Activated CD8-positive, alpha-beta memory T cell treated with anti-CD3 and anti-CD28 coated beads, Interleukin-2, amount 10 ng/mL, durations not matched to agents 7 days and 5 days (primary cell): ENCODE data around the gene ZNF451. TPM values are rescaled to one million over a fixed set of nuclear protein-coding genes. Genes with fewer than 3 reads are reported as not detected.

Experiments
- ATAC-seq: fragments of 150-1000 bp; cut with Tn5 transposase; one replicate; pipeline ENCODE4 v1.10.0; 2021; ENCODE audit warnings: moderate library complexity
- CTCF ChIA-PET: fragments of 350-600 bp; sonication (Branson Sonifier 250); formaldehyde crosslinking; loops from one replicate; lab custom pipeline; 2021; ENCODE audit warnings: antibody characterized with exemption; lab: Charles Lee
- DNase-seq: peaks from one replicate; pipeline ENCODE4 v3.0.0-alpha.2; 2020
- H3K27ac Mint-ChIP-seq: one replicate; pipeline ENCODE4 v1.8.0; 2021; ENCODE audit warnings: mild to moderate bottlenecking, mixed read lengths
- H3K27me3 Mint-ChIP-seq: one replicate; pipeline ENCODE4 v1.8.0; 2021; ENCODE audit warnings: mixed read lengths
- H3K36me3 Mint-ChIP-seq: one replicate; pipeline ENCODE4 v1.8.0; 2021; ENCODE audit warnings: mild to moderate bottlenecking, mixed read lengths
- H3K4me1 Mint-ChIP-seq: one replicate; pipeline ENCODE4 v1.8.0; 2021; ENCODE audit warnings: mixed read lengths
- H3K4me3 Mint-ChIP-seq: one replicate; pipeline ENCODE4 v1.8.0; 2021; ENCODE audit warnings: mild to moderate bottlenecking, moderate library complexity, mixed read lengths
- H3K9me3 Mint-ChIP-seq: one replicate; pipeline ENCODE4 v1.8.0; 2022; ENCODE audit warnings: low read depth, mixed read lengths
- total RNA-seq, 2 experiments: library from RNA; stranded (reverse); gene quantifications; one replicate each; pipeline ENCODE4 v1.2.3, GENCODE V29; 2021

Gene ZNF451
- total RNA-seq, 2 experiments from 2014 or later = 64.9 to 68.7 TPM

DNA sequence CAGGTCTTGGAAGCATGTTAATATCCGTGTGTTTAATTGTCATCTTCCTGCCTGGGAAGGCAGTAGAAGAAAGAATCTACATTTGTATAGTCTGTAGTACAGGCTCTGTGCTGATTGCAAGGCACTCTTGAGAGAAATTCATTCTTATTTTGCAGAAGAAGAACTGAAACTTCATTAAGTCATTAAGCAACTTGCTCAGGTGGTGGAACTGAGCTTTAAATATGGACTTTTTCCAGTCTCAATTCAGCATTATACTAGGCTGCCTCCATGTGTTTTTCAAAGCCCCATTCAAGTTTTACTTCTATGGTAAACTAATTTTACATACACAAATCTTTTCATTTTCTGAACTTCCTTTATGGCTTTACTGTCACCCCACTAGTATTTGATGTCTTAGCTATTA lies 18.7 kb downstream of the ZNF451 start:
- no peak for DNase-seq
- CTCF ChIA-PET = no interaction called here
- no peaks in the 10 kb centered on the region for H3K27me3 Mint-ChIP-seq
- no peak for ATAC-seq
- H3K27ac Mint-ChIP-seq = no peak overlapping the region
- peaks cover 36% of the 10 kb centered on the region for H3K36me3 Mint-ChIP-seq
- no peak overlapping the region for H3K4me3 Mint-ChIP-seq
- peaks cover 26% of the 10 kb centered on the region for H3K4me1 Mint-ChIP-seq
- no peaks in the 10 kb centered on the region for H3K9me3 Mint-ChIP-seq

DNA sequence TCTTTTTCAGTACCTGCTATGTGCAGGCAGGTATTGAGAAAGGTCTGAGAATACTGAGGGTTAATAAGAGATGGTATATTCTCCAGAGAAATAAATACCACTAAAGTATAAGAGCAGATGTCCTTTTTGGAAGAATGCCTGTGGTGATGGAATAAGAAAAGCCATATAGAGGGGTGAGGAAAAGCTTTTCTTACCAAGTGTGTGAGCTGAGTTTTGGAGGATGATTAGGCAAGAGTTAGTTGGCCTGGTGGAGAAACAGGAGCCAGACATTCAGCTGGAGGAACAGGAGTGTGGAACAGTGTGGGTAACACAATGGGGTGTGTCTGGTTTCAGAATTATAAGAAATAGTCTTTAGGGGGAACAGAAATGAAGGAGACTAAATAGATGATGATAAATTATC lies 19.9 kb downstream of the ZNF451 start:
- ATAC-seq = no peak
- no peak overlapping the region for H3K4me3 Mint-ChIP-seq

DNA sequence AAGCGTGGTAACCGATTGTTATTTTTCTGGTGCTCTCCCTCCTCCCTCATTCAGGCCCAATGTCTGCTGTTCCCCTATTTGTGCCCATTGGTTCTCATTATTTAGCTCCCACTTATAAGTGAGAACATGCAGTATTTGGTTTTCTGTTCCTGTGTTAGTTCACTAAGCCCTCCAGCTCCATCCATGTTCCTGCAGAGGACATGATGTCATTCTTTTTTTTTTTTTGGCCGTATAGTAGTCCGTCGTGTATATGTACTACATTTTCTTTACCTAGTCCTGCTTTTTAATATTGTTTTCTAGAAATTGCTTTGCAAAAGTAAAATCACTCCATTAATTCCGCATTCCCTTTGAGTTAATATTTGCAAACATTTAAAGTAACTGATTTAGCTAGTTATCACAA lies 23.1 kb downstream of the ZNF451 start:
- H3K36me3 Mint-ChIP-seq = peaks cover 25% of the 10 kb centered on the region
- H3K4me3 Mint-ChIP-seq = no peak overlapping the region
- H3K4me1 Mint-ChIP-seq = peaks cover 20% of the 10 kb centered on the region
- CTCF ChIA-PET = no interaction called here
- ATAC-seq (no peak), DNase-seq (no peak)
- no peaks in the 10 kb centered on the region for H3K9me3 Mint-ChIP-seq
- H3K27me3 Mint-ChIP-seq = no peaks in the 10 kb centered on the region
- no peak overlapping the region for H3K27ac Mint-ChIP-seq

More for the DNA sequence above, 19.9 kb downstream of the ZNF451 start:
- peaks cover 31% of the 10 kb centered on the region for H3K36me3 Mint-ChIP-seq
- H3K27me3 Mint-ChIP-seq = no peaks in the 10 kb centered on the region
- no peaks in the 10 kb centered on the region for H3K9me3 Mint-ChIP-seq
- DNase-seq = no peak
- H3K4me1 Mint-ChIP-seq = peaks cover 23% of the 10 kb centered on the region
- no peak overlapping the region for H3K27ac Mint-ChIP-seq
- CTCF ChIA-PET = no interaction called here

DNA sequence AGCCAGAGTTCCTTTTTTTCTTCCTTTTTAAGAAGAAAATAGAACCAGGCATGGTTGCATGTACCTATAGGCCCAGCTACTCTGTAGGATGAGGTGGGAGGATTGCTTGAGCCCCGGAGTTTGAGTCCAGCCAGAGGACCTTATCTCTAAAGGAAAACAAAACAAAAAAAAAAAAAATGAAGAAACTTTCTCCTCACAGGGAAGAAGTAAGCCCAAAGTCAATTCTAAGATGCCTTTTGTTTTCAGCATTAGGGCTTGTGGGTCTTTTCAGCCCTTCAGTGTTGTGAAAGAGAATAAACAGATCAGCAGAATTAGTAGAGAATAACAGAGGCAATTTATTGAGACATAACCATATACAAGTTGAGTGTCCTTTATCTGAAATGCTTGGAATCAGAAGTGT lies 26.8 kb downstream of the ZNF451 start:
- Mint-ChIP-seq H3K9me3 (peaks cover 3% of the 10 kb centered on the region), H3K27me3 (no peaks in the 10 kb centered on the region), H3K4me1 (no peaks in the 10 kb centered on the region), H3K27ac (no peak overlapping the region), H3K4me3 (no peak overlapping the region), H3K36me3 (peaks cover 34% of the 10 kb centered on the region)
- CTCF ChIA-PET = no interaction called here
- ATAC-seq (no peak), DNase-seq (no peak)

DNA sequence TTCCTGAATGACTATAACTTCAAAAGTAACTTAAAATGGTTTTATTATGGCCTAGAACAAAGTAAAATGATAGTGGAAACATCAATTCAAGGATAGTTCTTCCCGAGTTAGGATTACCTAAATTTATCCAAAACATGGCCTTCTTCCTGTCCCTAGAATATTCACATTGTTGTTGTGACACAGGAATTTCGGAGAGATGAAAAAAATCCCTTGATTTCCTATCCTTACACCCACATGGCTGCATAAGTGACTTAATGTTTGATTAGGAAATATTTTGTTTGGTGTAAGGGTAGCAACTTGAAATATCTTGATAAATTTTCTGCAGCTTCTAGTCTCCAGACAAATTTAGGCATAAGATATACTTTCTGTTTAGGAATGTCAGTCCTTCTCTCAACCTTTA lies 27.8 kb downstream of the ZNF451 start:
- Mint-ChIP-seq H3K4me1 (no peaks in the 10 kb centered on the region), H3K27me3 (no peaks in the 10 kb centered on the region), H3K27ac (no peak overlapping the region), H3K4me3 (no peak overlapping the region), H3K36me3 (peaks cover 44% of the 10 kb centered on the region), H3K9me3 (peaks cover 3% of the 10 kb centered on the region)
- CTCF ChIA-PET = no interaction called here
- DNase-seq (no peak), ATAC-seq (no peak)

DNA sequence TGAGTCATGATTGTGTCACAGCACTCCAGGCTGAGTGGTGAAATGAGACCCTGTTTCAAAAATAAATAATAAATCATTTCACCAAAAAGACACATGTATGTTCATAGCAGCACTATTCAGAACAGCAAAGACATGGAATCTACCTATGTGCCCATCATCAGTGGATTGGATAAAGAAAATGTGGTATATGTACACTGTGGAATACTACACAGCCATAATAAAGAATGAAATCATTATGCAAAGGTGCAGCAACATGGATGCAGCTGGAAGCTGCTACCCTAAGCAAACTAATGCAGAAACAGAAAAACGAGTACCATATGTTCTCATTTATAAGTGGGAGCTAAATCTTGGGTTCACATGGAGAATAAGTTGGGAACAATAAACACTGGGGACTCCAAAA lies 33.1 kb downstream of the ZNF451 start:
- Mint-ChIP-seq H3K36me3 (peaks cover 47% of the 10 kb centered on the region), H3K4me3 (no peak overlapping the region), H3K27ac (no peak overlapping the region), H3K9me3 (peaks cover 3% of the 10 kb centered on the region), H3K4me1 (peaks cover 2% of the 10 kb centered on the region), H3K27me3 (no peaks in the 10 kb centered on the region)
- DNase-seq (no peak), ATAC-seq (no peak)
- CTCF ChIA-PET = no interaction called here

DNA sequence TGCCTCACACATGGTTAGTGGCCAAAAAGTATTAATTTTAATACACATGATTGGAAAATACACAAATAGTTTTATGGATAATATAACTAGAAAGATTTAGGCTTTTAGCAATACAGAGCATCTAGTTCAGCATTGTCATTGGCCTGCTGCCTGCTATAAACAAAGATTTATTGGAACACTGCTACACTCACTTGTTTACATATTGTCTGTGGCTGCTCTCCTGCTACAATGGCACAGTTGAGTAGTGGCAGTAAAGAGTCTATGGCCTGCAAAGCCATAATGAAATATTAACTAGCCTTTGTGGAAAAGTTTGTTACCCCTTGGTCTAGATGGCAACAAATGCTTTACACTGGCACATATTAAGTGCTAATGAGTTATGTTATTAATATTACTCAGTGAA lies 37.8 kb downstream of the ZNF451 start:
- Mint-ChIP-seq H3K4me3 (no peak overlapping the region), H3K4me1 (peaks cover 8% of the 10 kb centered on the region), H3K27ac (no peak overlapping the region), H3K9me3 (no peaks in the 10 kb centered on the region), H3K27me3 (no peaks in the 10 kb centered on the region), H3K36me3 (peaks cover 16% of the 10 kb centered on the region)
- ATAC-seq (no peak), DNase-seq (no peak)
- CTCF ChIA-PET = no interaction called here

DNA sequence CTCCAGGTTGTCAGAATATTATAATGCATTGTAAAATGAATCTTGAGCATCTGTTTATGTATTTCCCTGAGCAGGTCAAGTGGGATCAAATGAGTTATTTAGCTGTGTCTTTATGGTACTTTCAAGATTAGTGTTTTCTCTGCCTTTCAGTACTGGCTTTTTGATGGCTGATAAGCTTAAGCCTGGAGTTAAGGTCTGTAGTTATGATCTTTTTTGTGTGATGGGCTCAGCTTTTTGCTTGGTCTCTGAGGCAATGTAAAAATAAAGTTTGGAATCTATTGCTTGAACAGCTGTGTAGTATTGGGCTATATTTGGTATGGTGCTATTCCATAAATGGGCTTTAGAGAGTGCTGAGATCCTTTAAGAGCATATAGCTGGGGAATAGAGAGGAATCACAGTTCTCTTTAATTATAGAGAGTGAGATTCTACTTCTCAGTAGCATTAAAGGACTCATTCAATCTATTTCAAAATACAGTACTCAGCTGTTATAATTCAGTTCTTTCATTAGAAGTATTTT lies 40.7 kb downstream of the ZNF451 start:
- peaks cover 8% of the 10 kb centered on the region for H3K4me1 Mint-ChIP-seq
- DNase-seq = no peak
- peaks cover 27% of the 10 kb centered on the region for H3K36me3 Mint-ChIP-seq
- H3K27ac Mint-ChIP-seq = no peak overlapping the region
- CTCF ChIA-PET = interaction anchor here (1.0 kb wide), 1 partner anchor 10 kb away, joined by 3 read pairs; no protein-coding TSS in a partner anchor
- no peaks in the 10 kb centered on the region for H3K9me3 Mint-ChIP-seq
- no peak for ATAC-seq
- H3K4me3 Mint-ChIP-seq = no peak overlapping the region
- H3K27me3 Mint-ChIP-seq = no peaks in the 10 kb centered on the region

DNA sequence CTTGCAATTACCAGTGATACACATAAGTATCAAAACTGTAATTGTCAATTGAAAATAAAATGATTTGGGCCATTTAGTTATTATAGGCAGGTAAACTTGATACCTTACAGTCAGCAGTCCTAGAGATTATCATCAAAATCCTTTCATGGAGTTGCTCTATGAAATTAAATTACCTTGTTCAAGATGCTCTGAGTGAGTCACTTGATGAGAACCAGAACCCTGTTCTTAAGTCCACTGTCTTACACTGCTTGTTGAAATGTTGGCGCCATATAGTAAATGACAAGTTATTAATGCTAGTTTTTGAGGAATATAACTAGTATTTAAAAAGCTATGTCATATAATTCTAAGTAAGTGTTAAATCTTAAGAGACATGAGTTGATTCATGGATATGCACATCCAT lies 45.0 kb downstream of the ZNF451 start:
- no peak overlapping the region for H3K4me3 Mint-ChIP-seq

DNA sequence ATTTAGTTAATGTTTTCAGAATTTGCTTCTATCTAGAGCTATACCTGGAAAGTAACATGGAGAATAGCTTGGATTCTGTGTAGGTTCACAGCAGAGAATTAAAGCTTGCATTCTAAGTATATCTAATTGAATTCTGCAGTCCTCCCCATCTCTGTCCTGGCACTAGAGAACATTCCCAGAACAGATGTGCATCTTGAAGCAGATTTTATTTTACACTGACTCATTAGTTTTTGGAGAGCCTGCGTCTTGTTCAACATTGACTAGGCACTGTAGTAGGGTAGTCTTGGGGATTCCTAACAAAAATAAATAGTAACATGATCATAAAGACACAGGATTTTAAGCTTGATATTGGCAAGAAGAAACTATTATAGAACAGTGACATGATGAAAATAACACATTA lies 45.9 kb downstream of the ZNF451 start:
- H3K36me3 Mint-ChIP-seq = peaks cover 41% of the 10 kb centered on the region
- CTCF ChIA-PET = no interaction called here
- H3K27me3 Mint-ChIP-seq = no peaks in the 10 kb centered on the region
- H3K4me3 Mint-ChIP-seq = no peak overlapping the region
- peaks cover 19% of the 10 kb centered on the region for H3K4me1 Mint-ChIP-seq
- no peak for DNase-seq
- H3K9me3 Mint-ChIP-seq = no peaks in the 10 kb centered on the region
- no peak for ATAC-seq
- no peak overlapping the region for H3K27ac Mint-ChIP-seq

More for the DNA sequence above, 45.0 kb downstream of the ZNF451 start:
- peaks cover 39% of the 10 kb centered on the region for H3K36me3 Mint-ChIP-seq
- no peak for DNase-seq
- H3K9me3 Mint-ChIP-seq = no peaks in the 10 kb centered on the region
- CTCF ChIA-PET = no interaction called here
- no peaks in the 10 kb centered on the region for H3K27me3 Mint-ChIP-seq
- no peak overlapping the region for H3K27ac Mint-ChIP-seq
- ATAC-seq = no peak
- H3K4me1 Mint-ChIP-seq = peaks cover 25% of the 10 kb centered on the region

DNA sequence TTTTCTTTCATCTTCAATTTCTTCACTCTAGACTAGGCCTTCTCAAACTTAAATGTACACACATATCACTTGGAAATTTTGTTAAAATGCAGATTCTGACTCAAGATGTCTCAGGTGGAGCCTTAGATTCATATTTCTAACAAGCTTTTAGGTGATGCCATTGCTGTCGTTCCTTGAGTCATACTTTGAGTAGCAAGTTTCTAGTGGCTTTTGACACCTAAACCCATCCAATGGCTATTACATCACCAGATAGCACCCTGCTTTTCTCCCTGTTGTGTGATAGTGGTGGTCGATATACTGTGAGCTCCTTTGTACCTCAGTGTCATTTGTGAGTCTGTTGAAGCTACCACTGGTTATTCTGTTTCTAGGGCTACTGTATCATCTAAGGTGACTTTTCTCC lies 47.4 kb downstream of the ZNF451 start:
- Mint-ChIP-seq H3K4me1 (peaks cover 19% of the 10 kb centered on the region), H3K4me3 (no peak overlapping the region), H3K27me3 (no peaks in the 10 kb centered on the region), H3K36me3 (peaks cover 47% of the 10 kb centered on the region), H3K9me3 (no peaks in the 10 kb centered on the region), H3K27ac (peak overlapping the region; percentile 58)
- peak; percentile 77 for ATAC-seq
- CTCF ChIA-PET = no interaction called here
- no peak for DNase-seq

DNA sequence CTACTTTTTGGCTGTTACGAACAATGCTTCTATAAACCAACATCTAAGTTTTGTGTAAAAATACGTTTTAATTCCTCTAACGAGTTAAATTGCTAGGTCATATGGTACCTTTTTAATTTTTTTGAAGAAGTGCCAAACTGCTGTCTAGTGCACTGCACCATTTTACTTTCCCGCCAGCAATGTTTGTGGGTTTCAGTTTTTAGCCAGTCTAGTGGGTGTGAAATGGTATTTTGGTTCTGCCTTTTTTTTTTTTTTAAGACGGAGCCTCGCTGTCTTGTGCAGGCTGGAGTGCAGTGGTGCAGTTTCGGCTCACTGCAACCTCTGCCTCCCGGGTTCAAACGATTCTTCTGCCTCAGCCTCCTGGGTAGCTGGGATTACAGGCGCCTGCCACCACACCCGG lies 48.0 kb downstream of the ZNF451 start:
- ATAC-seq (no peak), DNase-seq (no peak)
- H3K9me3 Mint-ChIP-seq = no peaks in the 10 kb centered on the region
- CTCF ChIA-PET = no interaction called here
- H3K4me3 Mint-ChIP-seq = no peak overlapping the region
- H3K4me1 Mint-ChIP-seq = peaks cover 19% of the 10 kb centered on the region
- peaks cover 50% of the 10 kb centered on the region for H3K36me3 Mint-ChIP-seq
- H3K27ac Mint-ChIP-seq = no peak overlapping the region
- H3K27me3 Mint-ChIP-seq = no peaks in the 10 kb centered on the region

DNA sequence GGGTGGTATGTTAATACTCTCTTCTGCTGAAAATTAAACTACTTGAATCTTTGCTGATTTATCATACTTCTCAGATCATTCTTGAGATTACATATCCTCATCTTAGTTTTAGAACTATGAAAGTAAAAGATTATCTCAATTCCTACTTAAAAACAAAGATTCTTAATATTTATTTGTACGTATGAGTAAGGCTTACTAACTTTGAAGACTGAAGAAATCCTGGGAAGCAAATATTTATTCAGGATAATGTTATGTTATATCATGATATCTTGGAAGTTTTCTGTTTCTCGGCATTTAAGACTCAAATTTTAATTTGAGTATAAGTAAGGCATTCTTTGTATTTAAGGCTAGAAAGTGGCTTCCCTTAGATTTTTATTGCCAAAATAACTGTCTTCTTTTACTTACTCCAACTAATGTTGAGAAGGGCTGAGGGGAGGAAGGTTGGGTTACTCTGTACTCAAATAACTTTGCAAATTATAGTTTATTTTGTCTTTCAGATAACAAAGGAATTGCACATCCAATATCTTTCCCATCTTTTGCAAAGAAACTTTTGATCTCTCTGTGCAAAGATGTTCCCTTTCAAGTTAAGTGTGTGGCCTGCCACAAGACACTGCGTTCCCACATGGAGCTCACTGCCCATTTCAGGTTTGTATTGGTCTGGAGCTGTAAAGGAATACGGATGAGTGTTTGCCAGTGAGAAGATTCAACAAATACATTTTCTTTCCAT lies 51.6 kb downstream of the ZNF451 start:
- H3K9me3 Mint-ChIP-seq = no peaks in the 10 kb centered on the region
- no peaks in the 10 kb centered on the region for H3K27me3 Mint-ChIP-seq
- CTCF ChIA-PET = no interaction called here
- H3K36me3 Mint-ChIP-seq = peaks cover 53% of the 10 kb centered on the region
- no peak for DNase-seq
- no peak for ATAC-seq
- H3K27ac Mint-ChIP-seq = no peak overlapping the region
- H3K4me1 Mint-ChIP-seq = peaks cover 15% of the 10 kb centered on the region
- no peak overlapping the region for H3K4me3 Mint-ChIP-seq

DNA sequence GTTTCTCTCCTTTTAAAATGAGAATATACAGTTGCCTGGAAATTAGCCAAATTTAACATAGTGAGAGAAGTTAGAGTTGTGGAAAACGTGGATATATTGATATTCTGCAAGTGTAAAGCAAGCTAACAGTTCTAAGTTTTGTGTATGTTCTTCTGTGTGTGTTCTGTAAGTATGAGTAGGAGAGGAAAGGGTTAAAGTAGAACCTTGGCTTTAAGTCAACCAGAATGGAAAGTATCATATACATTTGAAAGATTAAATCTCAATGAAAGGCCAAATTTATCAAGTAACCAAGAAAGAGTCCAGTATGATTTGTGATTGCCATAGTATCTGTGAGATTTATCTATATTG lies 52.2 kb downstream of the ZNF451 start:
- no peak overlapping the region for H3K27ac Mint-ChIP-seq
- H3K27me3 Mint-ChIP-seq = no peaks in the 10 kb centered on the region
- H3K9me3 Mint-ChIP-seq = no peaks in the 10 kb centered on the region
- H3K4me1 Mint-ChIP-seq = peaks cover 12% of the 10 kb centered on the region
- CTCF ChIA-PET = no interaction called here
- ATAC-seq (no peak), DNase-seq (no peak)
- peaks cover 49% of the 10 kb centered on the region for H3K36me3 Mint-ChIP-seq
- no peak overlapping the region for H3K4me3 Mint-ChIP-seq
